NB4 (cell line): ENCODE data around the gene BIN1.

Experiments
- MYC ChIP-seq: IDR thresholded peaks from 2 replicates; pipeline ENCODE4 v1.6.1; 2011; ENCODE audit warnings: low read depth, low read length
- POLR2A ChIP-seq: IDR thresholded peaks from 2 replicates; pipeline ENCODE4 v1.6.1; 2011; ENCODE audit warnings: mild to moderate bottlenecking; ENCODE audit not compliant: insufficient read length; ENCODE audit errors: extremely low read depth
- TF ChIP-seq, protein P1 (sequence below): IDR thresholded peaks from one replicate; pipeline ENCODE4 v1.5.1; 2012; ENCODE audit warnings: low read depth, low read length
- TF ChIP-seq, protein P2 (sequence below): IDR thresholded peaks from 2 replicates; pipeline ENCODE4 v1.6.1; 2011; ENCODE audit warnings: low read depth, low read length

DNA sequence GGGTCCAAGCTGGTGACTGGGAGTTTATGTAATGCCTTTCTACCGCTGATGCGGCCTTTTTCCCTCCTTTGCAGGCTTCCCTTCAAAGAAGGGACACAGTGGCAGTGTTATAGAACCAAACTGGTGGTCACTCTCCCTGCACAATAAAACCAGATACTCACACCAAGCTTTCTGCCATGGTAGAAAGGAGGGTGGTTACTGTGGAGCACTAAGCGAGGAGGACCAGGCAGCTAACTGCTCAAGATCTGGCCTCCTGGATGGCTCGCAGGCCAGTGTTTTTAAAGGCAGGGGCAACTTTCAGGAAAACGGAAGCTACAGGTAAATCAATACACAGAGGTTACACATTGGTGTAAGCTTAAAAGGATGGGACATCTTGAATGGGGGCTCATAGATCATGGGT, 89.4 kb downstream of the BIN1 start:
- TF ChIP-seq POLR2A (no peak), MYC (no peak)
- TF ChIP-seq, protein P1, sequence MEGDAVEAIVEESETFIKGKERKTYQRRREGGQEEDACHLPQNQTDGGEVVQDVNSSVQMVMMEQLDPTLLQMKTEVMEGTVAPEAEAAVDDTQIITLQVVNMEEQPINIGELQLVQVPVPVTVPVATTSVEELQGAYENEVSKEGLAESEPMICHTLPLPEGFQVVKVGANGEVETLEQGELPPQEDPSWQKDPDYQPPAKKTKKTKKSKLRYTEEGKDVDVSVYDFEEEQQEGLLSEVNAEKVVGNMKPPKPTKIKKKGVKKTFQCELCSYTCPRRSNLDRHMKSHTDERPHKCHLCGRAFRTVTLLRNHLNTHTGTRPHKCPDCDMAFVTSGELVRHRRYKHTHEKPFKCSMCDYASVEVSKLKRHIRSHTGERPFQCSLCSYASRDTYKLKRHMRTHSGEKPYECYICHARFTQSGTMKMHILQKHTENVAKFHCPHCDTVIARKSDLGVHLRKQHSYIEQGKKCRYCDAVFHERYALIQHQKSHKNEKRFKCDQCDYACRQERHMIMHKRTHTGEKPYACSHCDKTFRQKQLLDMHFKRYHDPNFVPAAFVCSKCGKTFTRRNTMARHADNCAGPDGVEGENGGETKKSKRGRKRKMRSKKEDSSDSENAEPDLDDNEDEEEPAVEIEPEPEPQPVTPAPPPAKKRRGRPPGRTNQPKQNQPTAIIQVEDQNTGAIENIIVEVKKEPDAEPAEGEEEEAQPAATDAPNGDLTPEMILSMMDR: no peak
- TF ChIP-seq, protein P2, sequence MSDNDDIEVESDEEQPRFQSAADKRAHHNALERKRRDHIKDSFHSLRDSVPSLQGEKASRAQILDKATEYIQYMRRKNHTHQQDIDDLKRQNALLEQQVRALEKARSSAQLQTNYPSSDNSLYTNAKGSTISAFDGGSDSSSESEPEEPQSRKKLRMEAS: no peak
